Measurements from ENCODE around the gene TSPAN18.

TSPAN18 gene

DNA sequence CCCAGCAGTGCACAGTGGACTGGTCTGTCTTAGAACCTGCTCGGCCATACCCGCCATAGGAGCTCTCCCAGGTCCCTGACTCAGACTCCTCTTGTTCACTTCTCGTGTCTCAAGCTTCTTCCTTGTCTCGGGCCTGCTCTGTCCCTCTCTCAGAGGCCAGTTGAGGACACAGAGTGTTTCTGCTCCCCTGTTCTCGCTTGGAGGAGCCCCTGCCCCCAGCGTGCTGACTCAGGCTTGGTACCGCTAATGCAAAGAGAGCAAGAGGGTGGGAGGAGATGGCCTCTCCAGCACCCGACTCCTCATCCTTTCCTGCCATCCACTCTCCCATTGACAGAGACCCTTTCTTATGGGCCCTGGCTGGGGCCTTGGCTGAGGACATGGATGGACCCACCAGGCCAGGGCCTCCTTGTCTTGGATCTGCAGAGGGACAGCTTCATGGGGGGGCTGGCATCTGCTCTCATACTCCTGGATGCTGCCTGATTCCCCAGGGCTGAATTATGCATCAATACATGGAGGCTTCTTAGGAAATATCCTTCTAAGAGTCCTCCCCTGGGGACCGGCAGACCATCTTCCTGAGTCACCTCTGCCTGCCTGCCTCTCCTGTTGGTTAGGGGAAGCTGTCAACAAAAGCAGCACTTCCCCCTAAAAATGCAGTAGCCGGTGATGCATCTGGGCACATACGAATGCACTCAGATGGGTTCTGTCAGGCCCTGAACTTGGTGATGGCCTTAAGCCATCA lies 15.9 kb downstream of the TSPAN18 start:
- DNase-seq (ENCODE audit: low read depth): no peak
- H3K4me3 ChIP-seq (ENCODE audit: low read depth, low read length): no peak overlapping the region
- TF ChIP-seq CTCF (IDR thresholded peaks at IDR 0.05; ENCODE audit: insufficient read depth, low read depth, low read length, missing control alignments): no peak

DNA sequence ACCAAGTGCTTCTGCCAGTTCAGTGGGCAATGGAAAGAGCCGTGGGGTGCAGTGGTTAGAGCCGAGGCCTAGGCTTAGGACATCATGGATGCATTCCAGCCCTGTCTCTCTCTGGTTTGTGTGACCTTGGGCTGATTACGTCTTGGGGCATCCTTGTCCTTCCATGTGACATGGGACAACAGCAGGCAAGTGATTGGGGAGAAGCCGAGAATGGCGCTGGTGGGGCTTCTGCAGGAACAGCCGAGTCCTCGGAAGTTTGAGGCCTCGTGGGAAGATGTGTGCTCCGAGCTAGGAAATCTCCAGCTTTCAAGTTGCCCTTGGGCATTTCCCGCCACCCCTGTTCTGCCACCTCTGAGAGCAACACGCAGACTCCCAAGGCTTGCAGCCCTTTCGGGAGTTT lies 16.6 kb downstream of the TSPAN18 start:
- no peak for DNase-seq (ENCODE audit: low read depth)
- no peak overlapping the region for H3K4me3 ChIP-seq (ENCODE audit: low read depth, low read length)
- no peak for TF ChIP-seq CTCF (IDR thresholded peaks at IDR 0.05; ENCODE audit: insufficient read depth, low read depth, low read length, missing control alignments)

DNA sequence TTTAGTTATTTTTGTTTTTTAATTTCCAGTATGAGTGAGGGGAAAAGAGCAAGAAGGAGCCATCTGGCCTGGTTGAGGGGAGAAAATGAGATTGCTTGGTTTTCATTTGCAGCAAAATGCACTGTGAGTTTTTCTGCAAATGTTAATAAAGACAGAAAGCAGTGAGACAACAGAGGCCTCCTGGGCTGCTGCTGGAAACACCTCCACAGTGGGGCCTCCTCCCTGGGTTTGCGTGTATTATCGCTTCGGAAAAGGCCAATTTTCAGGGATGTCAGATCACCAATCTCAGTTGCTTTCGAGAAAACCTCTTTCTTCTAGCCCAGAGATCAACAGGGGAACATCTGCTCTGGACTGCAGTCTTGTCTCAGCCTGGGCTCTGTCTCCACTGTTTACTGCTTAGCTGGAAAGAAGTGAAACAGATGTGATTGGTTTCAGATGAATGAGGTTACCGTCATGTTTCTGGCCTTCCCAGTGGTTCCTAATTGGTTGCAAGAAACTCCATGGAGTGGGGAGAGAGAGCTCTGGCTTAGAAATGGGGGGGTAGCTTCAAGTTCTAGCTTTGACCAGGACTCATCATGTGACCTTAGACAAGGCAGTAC lies 17.3 kb downstream of the TSPAN18 start:
- H3K4me3 ChIP-seq (ENCODE audit: low read depth, low read length): no peak overlapping the region
- DNase-seq (ENCODE audit: low read depth): no peak
- no peak for TF ChIP-seq CTCF (IDR thresholded peaks at IDR 0.05; ENCODE audit: insufficient read depth, low read depth, low read length, missing control alignments)

DNA sequence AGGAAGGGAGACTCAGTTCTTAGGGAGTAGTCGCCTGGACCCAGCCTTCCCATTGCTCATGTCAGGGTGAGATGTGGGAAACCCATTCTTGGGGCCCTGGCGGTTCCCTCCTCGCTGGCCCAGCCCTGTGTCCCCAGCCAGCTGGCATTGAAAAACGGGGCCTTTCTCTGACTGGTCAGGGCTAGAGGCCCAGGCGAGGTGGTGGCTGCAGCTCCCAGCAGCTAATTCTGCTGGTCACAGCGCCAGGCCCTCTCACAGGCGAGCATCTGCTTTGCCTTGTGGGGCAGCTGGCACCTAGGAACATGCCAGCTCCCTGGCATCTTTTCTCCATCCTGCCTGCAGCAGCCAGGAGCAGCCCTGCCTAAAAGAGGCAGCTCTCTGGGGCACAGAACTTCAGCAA lies 20.1 kb downstream of the TSPAN18 start:
- H3K4me3 ChIP-seq (ENCODE audit: low read depth, low read length): no peak overlapping the region
- no peak for TF ChIP-seq CTCF (IDR thresholded peaks at IDR 0.05; ENCODE audit: insufficient read depth, low read depth, low read length, missing control alignments)
- DNase-seq (ENCODE audit: low read depth): no peak

GRCh38 chr11:44747316-44747715 lies 20.6 kb downstream of the TSPAN18 start:
- DNase-seq (ENCODE audit: low read depth): no peak

DNA sequence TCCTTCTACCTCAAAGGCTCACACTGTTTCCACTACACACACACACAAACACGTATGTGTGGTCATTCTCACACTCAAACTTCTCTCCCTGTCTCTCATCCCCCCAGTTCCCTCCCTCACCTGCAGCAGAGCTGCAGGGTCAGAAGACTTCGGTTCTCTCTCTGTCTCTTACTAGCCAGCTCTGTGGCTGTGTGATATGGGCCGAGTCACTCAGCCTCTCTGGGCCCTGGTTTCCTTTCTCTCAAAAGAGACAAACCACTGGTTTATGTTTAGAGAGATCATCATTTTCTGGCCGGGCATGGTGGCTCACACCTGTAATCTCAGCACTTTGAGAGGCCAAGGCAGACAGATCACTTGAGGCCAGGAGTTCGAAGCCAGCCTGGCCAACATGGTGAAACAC lies 21.1 kb downstream of the TSPAN18 start:
- no peak overlapping the region for H3K4me3 ChIP-seq (ENCODE audit: low read depth, low read length)
- no peak for DNase-seq (ENCODE audit: low read depth)
- TF ChIP-seq CTCF (IDR thresholded peaks at IDR 0.05; ENCODE audit: insufficient read depth, low read depth, low read length, missing control alignments): no peak

More at GRCh38 chr11:44747316-44747715, 20.6 kb downstream of the TSPAN18 start:
- H3K4me3 ChIP-seq (ENCODE audit: low read depth, low read length): no peak overlapping the region
- TF ChIP-seq CTCF (IDR thresholded peaks at IDR 0.05; ENCODE audit: insufficient read depth, low read depth, low read length, missing control alignments): no peak

Measured in GM12865 (cell line).